K562 (cell line): ENCODE data around the gene SPATA45. TPM values are rescaled to one million over a fixed set of nuclear protein-coding genes. Genes with fewer than 3 reads are reported as not detected.

Experiments
- BRF1 ChIP-seq: IDR thresholded peaks from 3 replicates; pipeline ENCODE4 v1.6.1; 2011; ENCODE audit warnings: borderline replicate concordance, mild to moderate bottlenecking; ENCODE audit not compliant: insufficient read length; ENCODE audit errors: extremely low read depth
- EGR1 ChIP-seq: fragments of 450-650 bp; conservative IDR thresholded peaks from 2 replicates; pipeline ENCODE4 v1.6.1; 2017; ENCODE audit warnings: mild to moderate bottlenecking
- EP400 ChIP-seq: fragments of 450-650 bp; IDR thresholded peaks from 2 replicates; pipeline ENCODE4 v1.6.1; 2017; ENCODE audit warnings: antibody characterized with exemption, mild to moderate bottlenecking, moderate library complexity
- FOSL1 ChIP-seq: fragments of 200-800 bp; sonication (Bioruptor generic); conservative IDR thresholded peaks from 2 replicates; pipeline ENCODE4 v1.6.1; 2016; ENCODE audit warnings: missing genetic modification characterization, missing compliant biosample characterization
- KAT7 ChIP-seq: sonication (generic); formaldehyde crosslinking; IDR thresholded peaks from 2 replicates; pipeline ENCODE4 v1.8.0; 2022; ENCODE audit warnings: missing genetic modification reagents, mild to moderate bottlenecking, borderline replicate concordance
- KDM1A ChIP-seq, 2 experiments: fragments of 450-650 bp; IDR thresholded peaks; 2 replicates each; pipeline ENCODE4 v1.6.1; 2016; ENCODE audit warnings: mild to moderate bottlenecking in 2 of 2
- KLF1 ChIP-seq: fragments of 450-650 bp; IDR thresholded peaks from 2 replicates; pipeline ENCODE4 v1.6.1; 2016; ENCODE audit warnings: missing genetic modification characterization, missing compliant biosample characterization
- LCOR ChIP-seq: sonication (generic); formaldehyde crosslinking; IDR thresholded peaks from 2 replicates; pipeline ENCODE4 v1.8.0; 2022; ENCODE audit warnings: mild to moderate bottlenecking, missing genetic modification reagents
- MBD1 ChIP-seq: fragments of 250-450 bp; sonication (Bioruptor Pico); IDR thresholded peaks from 2 replicates; pipeline ENCODE4 v1.8.0; 2022; ENCODE audit warnings: inconsistent platforms
- PPARD ChIP-seq: fragments of 250-450 bp; sonication (Bioruptor Pico); IDR thresholded peaks from 2 replicates; pipeline ENCODE4 v1.8.0; 2022; ENCODE audit warnings: inconsistent platforms, mild to moderate bottlenecking, moderate library complexity
- TGIF2 ChIP-seq: sonication (generic); formaldehyde crosslinking; IDR thresholded peaks from 2 replicates; pipeline ENCODE4 v1.8.1; 2022; ENCODE audit warnings: mild to moderate bottlenecking, missing genetic modification reagents, moderate library complexity
- ZKSCAN1 ChIP-seq: fragments of 150-350 bp; IDR thresholded peaks from 2 replicates; pipeline ENCODE4 v1.6.1; 2016; ENCODE audit warnings: low read depth, low read length
- ZNF23 ChIP-seq: fragments of 250-450 bp; sonication (Bioruptor Pico); IDR thresholded peaks from 2 replicates; pipeline ENCODE4 v1.4.0; 2020; ENCODE audit warnings: mild to moderate bottlenecking
- ZNF318 ChIP-seq, 2 experiments: fragments of 450-650 bp; IDR thresholded peaks; 2 replicates each; pipeline ENCODE4 v1.6.1; 2016; ENCODE audit warnings: mild to moderate bottlenecking in 2 of 2, borderline replicate concordance in 1 of 2, low read depth in 1 of 2, moderate library complexity in 1 of 2
- ZNF507 ChIP-seq: conservative IDR thresholded peaks from 2 replicates; pipeline ENCODE4 v1.6.1; 2017; ENCODE audit warnings: missing genetic modification characterization, missing compliant biosample characterization
- ZNF740 ChIP-seq, 3 experiments: fragments of 200-800 bp in 1 of 3; sonication (Bioruptor generic) in 1 of 3; sonication (generic) in 1 of 3; formaldehyde crosslinking in 1 of 3; IDR thresholded peaks; 2 replicates each; pipeline versions ENCODE4 v1.6.1 to v1.8.0; 2016 to 2022; ENCODE audit warnings: mild to moderate bottlenecking in 2 of 3, missing compliant biosample characterization in 2 of 3, missing genetic modification characterization in 2 of 3, missing genetic modification reagents in 1 of 3
- polyA plus RNA-seq, 8 experiments: library from polyadenylated mRNA; depleted of rRNA in 4 of 8; stranded (reverse) in 5 of 8; unstranded in 3 of 8; fragments of >200 nt; fragmentation: Nextera tagmentation in 2 of 8; fragmentation: Illumina TruSeq in 1 of 8; extraction: Ambion mirVana in 2 of 8; extraction: Trizol in 1 of 8; gene quantifications; 2 replicates each; pipeline versions ENCODE4 v1.2.1 to v1.2.3, GENCODE V29; 2011 to 2014; ENCODE audit warnings: inconsistent platforms in 1 of 8, missing spikeins in 1 of 8
- total RNA-seq, 7 experiments: library from RNA; depleted of rRNA in 6 of 7; stranded (reverse); fragments of >200 nt in 6 of 7; fragmentation: Illumina TruSeq in 2 of 7; extraction: Trizol in 2 of 7; gene quantifications; 2 replicates each; pipeline versions ENCODE4 v1.2.1 to v1.2.3, GENCODE V29; 2011 to 2021; ENCODE audit warnings: low replicate concordance in 1 of 7

The SPATA45 gene
- total and polyA plus RNA-seq, 9 of the 15 experiments (the other 6 are each of a cell fraction or from before 2014, with no cell fraction given) = 0.18 TPM; not detected in 8

DNA sequence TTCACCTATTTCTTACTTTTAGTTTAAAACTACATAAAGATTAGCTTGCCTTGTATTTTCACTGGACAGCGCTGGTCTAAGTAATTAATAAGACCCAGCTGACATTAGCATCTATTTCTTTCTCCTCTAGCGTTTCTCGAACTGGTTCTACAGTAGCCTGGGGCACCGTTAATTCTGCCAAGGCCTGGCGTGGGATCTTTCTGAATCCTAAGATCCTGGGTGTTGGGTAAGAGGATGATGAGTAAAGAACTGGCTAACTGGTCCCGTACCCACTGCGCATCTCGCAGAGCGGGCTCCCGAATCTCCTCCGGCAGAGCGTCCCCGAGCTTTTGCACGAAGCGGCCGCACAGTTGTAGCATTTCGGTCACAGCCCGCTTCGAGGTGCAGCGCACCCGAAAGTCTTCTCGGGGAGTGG lies 56.2 kb downstream of the SPATA45 start (continued):
- no peak for TF ChIP-seq ZNF318 (IDR thresholded peaks at IDR 0.05; ENCODE audit: borderline replicate concordance in 1 of 2, low read depth in 1 of 2)
- TF ChIP-seq EGR1 = no peak
- no peak for TF ChIP-seq ZKSCAN1
- no peak for TF ChIP-seq ZNF507
- no peak for TF ChIP-seq MBD1 (CRISPR knock-in tag)
- no peak for TF ChIP-seq PPARD
- peak; percentile 18; the same call in 1 of the 2 replicates for TF ChIP-seq ZNF740 (CRISPR knock-in tag; IDR thresholded peaks at IDR 0.05)
- no peak for TF ChIP-seq ZNF740 (tag; IDR thresholded peaks at IDR 0.05)
- TF ChIP-seq BRF1 = no peak
- TF ChIP-seq EP400 = no peak
- 0 out of 2 replicates have a peak, but pooled peaks have one; percentile 64 for TF ChIP-seq LCOR (CRISPR knock-in tag)
- peak; percentile 26; the same call in 1 of the 2 replicates for TF ChIP-seq KLF1 (tag)
- TF ChIP-seq KAT7 = no peak
- no peak for TF ChIP-seq ZNF23
- TF ChIP-seq TGIF2 (CRISPR knock-in tag) = no peak
- 0 out of 2 replicates have a peak, but pooled peaks have one; percentile 21 for TF ChIP-seq FOSL1 (tag)
- TF ChIP-seq KDM1A (IDR thresholded peaks at IDR 0.05) = peak in 1 of 2 experiments; percentile 51; a peak in 1 of 4 replicates
